Ovary (tissue), 3 donors: Measurements from ENCODE around the gene LRPPRC.

Source experiments
- POLR2A ChIP-seq: fragments of 450-650 bp; IDR thresholded peaks from one replicate; pipeline ENCODE4 v1.6.1; 2017; ENCODE audit warnings: antibody characterized with exemption, mild to moderate bottlenecking, moderate library complexity
- TF ChIP-seq, protein P1 (sequence below), 3 donors: fragments of 450-650 bp in 2 of 3; fragments of 200-600 bp in 1 of 3; IDR thresholded peaks; one replicate each; pipeline versions ENCODE4 v1.5.1 to v1.8.0; 2016 to 2022; ENCODE audit warnings: antibody characterized with exemption in 3 of 3, mild to moderate bottlenecking in 1 of 3
- donor health status: DM: no; HTN: no; CAD: no.

DNA sequence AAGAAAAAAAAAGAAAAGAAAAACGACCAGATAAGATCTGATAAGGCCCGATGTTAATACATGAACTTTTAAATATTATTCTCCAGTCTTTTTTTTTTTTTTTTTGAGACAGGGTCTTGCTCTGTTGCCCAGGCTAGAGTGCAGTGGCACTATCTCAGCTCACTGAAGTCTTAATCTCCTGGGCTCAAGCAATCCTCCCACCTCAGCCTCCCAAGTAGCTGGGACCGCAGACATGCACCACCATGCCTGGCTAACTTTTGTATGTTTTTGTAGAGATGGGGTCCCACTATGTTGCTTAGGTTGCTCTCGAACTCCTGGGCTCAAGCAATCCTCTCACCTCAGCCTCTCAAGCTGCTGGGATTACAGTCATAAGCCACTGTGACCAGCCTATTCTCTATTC, 158.8 kb downstream of the LRPPRC start:
- TF ChIP-seq, protein P1, sequence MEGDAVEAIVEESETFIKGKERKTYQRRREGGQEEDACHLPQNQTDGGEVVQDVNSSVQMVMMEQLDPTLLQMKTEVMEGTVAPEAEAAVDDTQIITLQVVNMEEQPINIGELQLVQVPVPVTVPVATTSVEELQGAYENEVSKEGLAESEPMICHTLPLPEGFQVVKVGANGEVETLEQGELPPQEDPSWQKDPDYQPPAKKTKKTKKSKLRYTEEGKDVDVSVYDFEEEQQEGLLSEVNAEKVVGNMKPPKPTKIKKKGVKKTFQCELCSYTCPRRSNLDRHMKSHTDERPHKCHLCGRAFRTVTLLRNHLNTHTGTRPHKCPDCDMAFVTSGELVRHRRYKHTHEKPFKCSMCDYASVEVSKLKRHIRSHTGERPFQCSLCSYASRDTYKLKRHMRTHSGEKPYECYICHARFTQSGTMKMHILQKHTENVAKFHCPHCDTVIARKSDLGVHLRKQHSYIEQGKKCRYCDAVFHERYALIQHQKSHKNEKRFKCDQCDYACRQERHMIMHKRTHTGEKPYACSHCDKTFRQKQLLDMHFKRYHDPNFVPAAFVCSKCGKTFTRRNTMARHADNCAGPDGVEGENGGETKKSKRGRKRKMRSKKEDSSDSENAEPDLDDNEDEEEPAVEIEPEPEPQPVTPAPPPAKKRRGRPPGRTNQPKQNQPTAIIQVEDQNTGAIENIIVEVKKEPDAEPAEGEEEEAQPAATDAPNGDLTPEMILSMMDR (IDR thresholded peaks at IDR 0.05) = no peak
- TF ChIP-seq POLR2A = no peak
